ENCODE measurements around the gene LRRTM1. TPM values are rescaled to one million over a fixed set of nuclear protein-coding genes. Genes with fewer than 3 reads are reported as not detected.

LRRTM1 gene
- total and polyA plus RNA-seq, 2 donors (not counting 3 experiments of a cell fraction or from before 2014, with no cell fraction given) = not detected

DNA sequence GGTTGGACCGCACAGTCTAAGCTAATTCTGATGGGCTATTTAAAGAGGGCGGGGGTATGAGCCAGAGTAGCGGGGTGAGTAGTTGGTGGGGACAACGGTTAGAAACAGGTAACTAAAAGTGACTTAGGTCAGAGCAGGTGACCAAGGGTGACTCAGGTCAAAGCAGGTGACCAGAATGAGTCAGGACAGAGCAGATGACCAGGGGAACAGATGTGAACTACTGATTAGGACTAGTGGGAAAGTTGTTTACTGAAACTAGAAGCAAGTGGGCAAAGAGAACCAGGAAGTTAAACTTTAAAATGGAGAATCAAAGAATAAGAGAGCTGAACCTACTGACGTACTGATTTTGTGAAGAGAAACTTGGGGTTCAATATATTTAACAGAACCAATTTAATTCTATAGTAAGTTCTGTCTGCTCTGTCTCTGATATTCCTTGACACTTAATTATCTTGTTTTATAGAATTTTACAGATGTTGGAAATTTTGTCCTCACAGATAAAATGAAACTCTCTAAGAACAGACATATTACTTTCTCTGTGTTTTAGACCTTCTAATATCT lies 7.8 kb upstream of the LRRTM1 start:
- BruUV-seq (replicated peaks) = no TSS peak
- Histone ChIP-seq H3K9ac (replicated peaks; ENCODE audit: extremely low read depth, insufficient read depth, low read length) (no peak overlapping the region), H3K9me3 (replicated peaks; ENCODE audit: control insufficient read depth, insufficient read depth, low read length) (peaks cover 2% of the 10 kb centered on the region), H2AFZ (ENCODE audit: low read depth, low read length) (no peak overlapping the region), H3K36me3 (ENCODE audit: control insufficient read depth in 2 of 2, extremely low read depth in 1 of 2, insufficient read depth in 2 of 2, low read length in 2 of 2) (no peaks in the 10 kb centered on the region), H3K4me2 (ENCODE audit: insufficient read depth, low read length) (no peak overlapping the region), H3K27ac (ENCODE audit: insufficient read depth, low read depth, low read length) (no peak overlapping the region), H3K79me2 (ENCODE audit: control insufficient read depth, insufficient read depth, low read length) (no peaks in the 10 kb centered on the region), H3K9me1 (replicated peaks; ENCODE audit: control insufficient read depth, extremely low read depth, insufficient read depth, low read length) (no peaks in the 10 kb centered on the region), H4K20me1 (replicated peaks; ENCODE audit: control insufficient read depth, extremely low read depth, insufficient read depth, low read length) (no peaks in the 10 kb centered on the region), H3K27me3 (ENCODE audit: control insufficient read depth in 2 of 2, insufficient read depth in 2 of 2, low read length in 2 of 2) (no peaks in the 10 kb centered on the region), H3K4me3 (replicated peaks in 1 of 3; ENCODE audit: insufficient read depth in 1 of 3, low read depth in 1 of 3, low read length in 3 of 3) (no peak overlapping the region), H3K4me1 (ENCODE audit: control insufficient read depth, extremely low read depth, insufficient read depth, low read length) (no peaks in the 10 kb centered on the region)
- TF ChIP-seq MYC (IDR thresholded peaks at IDR 0.05; ENCODE audit: low read depth, low read length) (no peak), FOS (IDR thresholded peaks at IDR 0.05; ENCODE audit: borderline replicate concordance, insufficient read depth, low read length) (no peak), JUN (IDR thresholded peaks at IDR 0.05; ENCODE audit: borderline replicate concordance, insufficient read depth, insufficient read length, low read depth) (no peak), POLR2A (IDR thresholded peaks at IDR 0.05; ENCODE audit: low read depth, low read length) (no peak), EZH2 (IDR thresholded peaks at IDR 0.05; ENCODE audit: borderline replicate concordance, low read depth, low read length, severe bottlenecking) (no peak), GATA2 (IDR thresholded peaks at IDR 0.05; ENCODE audit: insufficient read depth, insufficient read length, low read depth, low read length) (no peak), POLR2AphosphoS5 (IDR thresholded peaks at IDR 0.05; ENCODE audit: insufficient read depth, low read depth, low read length) (no peak)
- TF ChIP-seq, protein P1, sequence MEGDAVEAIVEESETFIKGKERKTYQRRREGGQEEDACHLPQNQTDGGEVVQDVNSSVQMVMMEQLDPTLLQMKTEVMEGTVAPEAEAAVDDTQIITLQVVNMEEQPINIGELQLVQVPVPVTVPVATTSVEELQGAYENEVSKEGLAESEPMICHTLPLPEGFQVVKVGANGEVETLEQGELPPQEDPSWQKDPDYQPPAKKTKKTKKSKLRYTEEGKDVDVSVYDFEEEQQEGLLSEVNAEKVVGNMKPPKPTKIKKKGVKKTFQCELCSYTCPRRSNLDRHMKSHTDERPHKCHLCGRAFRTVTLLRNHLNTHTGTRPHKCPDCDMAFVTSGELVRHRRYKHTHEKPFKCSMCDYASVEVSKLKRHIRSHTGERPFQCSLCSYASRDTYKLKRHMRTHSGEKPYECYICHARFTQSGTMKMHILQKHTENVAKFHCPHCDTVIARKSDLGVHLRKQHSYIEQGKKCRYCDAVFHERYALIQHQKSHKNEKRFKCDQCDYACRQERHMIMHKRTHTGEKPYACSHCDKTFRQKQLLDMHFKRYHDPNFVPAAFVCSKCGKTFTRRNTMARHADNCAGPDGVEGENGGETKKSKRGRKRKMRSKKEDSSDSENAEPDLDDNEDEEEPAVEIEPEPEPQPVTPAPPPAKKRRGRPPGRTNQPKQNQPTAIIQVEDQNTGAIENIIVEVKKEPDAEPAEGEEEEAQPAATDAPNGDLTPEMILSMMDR (IDR thresholded peaks at IDR 0.05; ENCODE audit: extremely low read depth in 1 of 2, insufficient read depth in 1 of 2, low read depth in 1 of 2, low read length in 2 of 2) = no peak
- TF ChIP-seq, protein P2, sequence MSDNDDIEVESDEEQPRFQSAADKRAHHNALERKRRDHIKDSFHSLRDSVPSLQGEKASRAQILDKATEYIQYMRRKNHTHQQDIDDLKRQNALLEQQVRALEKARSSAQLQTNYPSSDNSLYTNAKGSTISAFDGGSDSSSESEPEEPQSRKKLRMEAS (IDR thresholded peaks at IDR 0.05; ENCODE audit: insufficient read depth, insufficient read length) = no peak
- intact Hi-C loops (cut with micrococcal nuclease) (no loop called here), dilution Hi-C loops (cut with MboI; ENCODE audit: extremely low pct_ligation_motif_present, low sequenced_read_pairs) (no loop called here)
- FAIRE-seq (no peak), DNase-seq (ENCODE audit: low read depth, low spot score) (no peak)
- ChIA-PET POLR2A (no interaction called here), CTCF (no interaction called here)
